Tibial artery (tissue), 4 donors: ENCODE data around the gene ARHGAP8.

Source experiments
- DNase-seq, 2 donors: peaks; one replicate each; pipeline ENCODE4 v3.0.0-alpha.2; 2019
- H3K27ac ChIP-seq, 2 donors: fragments of 200-600 bp; sonication (generic) in 1 of 2; 1 replicate in 1 of 2; 2 replicates in 1 of 2; pipeline ENCODE4 v1.5.1; 2018 to 2019; ENCODE audit warnings: mild to moderate bottlenecking in 1 of 2
- H3K27me3 ChIP-seq, 2 donors: fragments of 200-600 bp; sonication (generic) in 1 of 2; one replicate each; pipeline versions ENCODE4 v1.5.1 to v1.6.0; 2016 to 2019
- H3K36me3 ChIP-seq, 3 donors: fragments of 200-600 bp; sonication (generic) in 2 of 3; one replicate each; pipeline ENCODE4 v1.5.1; 2016 to 2019; ENCODE audit warnings: mild to moderate bottlenecking in 2 of 3
- H3K4me1 ChIP-seq, 4 donors: fragments of 200-600 bp; sonication (generic) in 2 of 4; 1 replicate in 3 of 4; 2 replicates in 1 of 4; pipeline ENCODE4 v1.5.1; 2016 to 2019
- H3K4me3 ChIP-seq, 2 donors: fragments of 200-600 bp; sonication (generic) in 1 of 2; 1 replicate in 1 of 2; 2 replicates in 1 of 2; pipeline ENCODE4 v1.5.1; 2018 to 2019; ENCODE audit warnings: mild to moderate bottlenecking in 2 of 2
- H3K9me3 ChIP-seq, 3 donors: fragments of 200-600 bp; sonication (generic) in 1 of 3; one replicate each; pipeline ENCODE4 v1.5.1; 2016 to 2019
- CTCF ChIP-seq, 2 experiments: fragments of 200-600 bp in 1 of 2; fragments of 450-650 bp in 1 of 2; IDR thresholded peaks; one replicate each; pipeline ENCODE4 v1.5.1; 2017 to 2019; ENCODE audit warnings: antibody characterized with exemption in 2 of 2, mild to moderate bottlenecking in 1 of 2, moderate library complexity in 1 of 2
- intact Hi-C: fragments of 100-400 bp; cut with DNase I; formaldehyde crosslinking; loops from one replicate; pipeline ENCODE4 v1.15.0; 2023; ENCODE audit warnings: low total_unique reads

The ARHGAP8 gene

GRCh38 chr22:44777364-44777755, 25.0 kb downstream of the ARHGAP8 start:
- Histone ChIP-seq H3K9me3 (no peaks in the 10 kb centered on the region), H3K4me3 (no peak overlapping the region), H3K36me3 (no peaks in the 10 kb centered on the region), H3K27ac (no peak overlapping the region), H3K27me3 (peaks cover 0 to 15% of the 10 kb centered on the region in 2 donors), H3K4me1 (no peaks in the 10 kb centered on the region)
- TF ChIP-seq CTCF (IDR thresholded peaks at IDR 0.05): no peak
- no peak for DNase-seq
- intact Hi-C loops: no loop called here

- Histone ChIP-seq H3K4me1 (no peaks in the 10 kb centered on the region), H3K4me3 (no peak overlapping the region), H3K36me3 (no peaks in the 10 kb centered on the region), H3K9me3 (no peaks in the 10 kb centered on the region), H3K27me3 (peaks cover 0 to 39% of the 10 kb centered on the region in 2 donors), H3K27ac (no peak overlapping the region)
- intact Hi-C loops: no loop called here
- TF ChIP-seq CTCF (IDR thresholded peaks at IDR 0.05): no peak
- DNase-seq: no peak
Observed at GRCh38 chr22:44780876-44781449, 28.6 kb downstream of the ARHGAP8 start.

- H3K4me3 ChIP-seq: no peak overlapping the region
- no peak for DNase-seq
- TF ChIP-seq CTCF (IDR thresholded peaks at IDR 0.05): no peak
- no peaks in the 10 kb centered on the region for H3K36me3 ChIP-seq
- intact Hi-C loops: no loop called here
- H3K4me1 ChIP-seq: no peaks in the 10 kb centered on the region
- no peak overlapping the region for H3K27ac ChIP-seq
- H3K9me3 ChIP-seq: no peaks in the 10 kb centered on the region
- peaks cover 0 to 39% of the 10 kb centered on the region in 2 donors for H3K27me3 ChIP-seq
Observed at GRCh38 chr22:44782363-44782963, 30.1 kb downstream of the ARHGAP8 start.

DNA sequence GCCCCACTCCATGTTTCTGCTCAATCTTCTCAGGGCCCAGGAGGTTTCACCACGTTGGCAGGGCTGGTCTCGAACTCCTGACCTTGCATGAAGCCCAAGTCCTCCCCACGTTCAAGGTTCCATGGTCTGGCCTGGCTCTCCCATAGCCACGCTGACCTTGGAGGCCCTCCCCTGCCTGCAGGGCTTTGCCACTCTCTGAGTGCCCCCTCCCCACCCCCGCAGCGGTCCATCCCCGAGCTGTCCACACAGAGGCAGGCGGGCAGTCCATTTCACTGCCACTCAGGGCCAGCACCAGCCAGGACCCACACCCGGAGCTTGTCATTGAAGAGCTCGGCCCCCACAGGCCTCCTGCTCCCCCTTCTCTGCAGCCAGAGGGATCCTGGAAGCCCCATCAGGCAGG, 30.7 kb downstream of the ARHGAP8 start:
- H3K27me3 ChIP-seq: peaks cover 0 to 39% of the 10 kb centered on the region in 2 donors
- intact Hi-C loops: no loop called here
- H3K27ac ChIP-seq: no peak overlapping the region
- no peaks in the 10 kb centered on the region for H3K9me3 ChIP-seq
- no peak overlapping the region for H3K4me3 ChIP-seq
- no peak for TF ChIP-seq CTCF (IDR thresholded peaks at IDR 0.05)
- no peaks in the 10 kb centered on the region for H3K4me1 ChIP-seq
- no peak for DNase-seq
- H3K36me3 ChIP-seq: no peaks in the 10 kb centered on the region

GRCh38 chr22:44783581-44783980, 31.2 kb downstream of the ARHGAP8 start:
- no peak for DNase-seq
- intact Hi-C loops: no loop called here
- Histone ChIP-seq H3K27me3 (peaks cover 0 to 39% of the 10 kb centered on the region in 2 donors), H3K36me3 (no peaks in the 10 kb centered on the region), H3K27ac (no peak overlapping the region), H3K4me1 (no peaks in the 10 kb centered on the region), H3K4me3 (no peak overlapping the region), H3K9me3 (no peaks in the 10 kb centered on the region)
- TF ChIP-seq CTCF (IDR thresholded peaks at IDR 0.05): no peak
